HCT116 (cell line): Measurements from ENCODE around the gene BLOC1S5. TPM values are rescaled to one million over a fixed set of nuclear protein-coding genes. Genes with fewer than 3 reads are reported as not detected.

ENCODE experiments used
- ATAC-seq: fragments of 200-7000 bp; cut with Tn5 transposase; 2 replicates; pipeline ENCODE4 v1.9.1; 2020; ENCODE audit warnings: mild to moderate bottlenecking, moderate library complexity
- BruUV-seq: library from RNA; stranded (reverse); fragments of 400-500 nt; replicated peaks from 2 replicates; lab custom pipeline; 2021; lab: Mats Ljungman, UMichigan
- CTCF ChIA-PET: fragments of 300-600 bp; sonication (Branson Sonifier 250); formaldehyde crosslinking; loops from one replicate; lab custom pipeline; 2021; ENCODE audit warnings: antibody characterized with exemption; lab: Charles Lee
- POLR2A ChIA-PET: fragments of 300-600, 350-600 bp; sonication (Branson Sonifier 250); formaldehyde crosslinking; loops from one replicate; lab custom pipeline; 2021; ENCODE audit warnings: antibody characterized with exemption; lab: Charles Lee
- RAD21 ChIA-PET, 2 experiments: fragments of 300-600 bp; sonication (Branson Sonifier 250); formaldehyde crosslinking; loops; one replicate each; lab custom pipeline; 2023; ENCODE audit warnings: low total read pairs in 2 of 2; ENCODE audit not compliant: uncharacterized antibody in 2 of 2, unreplicated experiment in 2 of 2, low non-redundant PET in 1 of 2; lab: Charles Lee
- DNase-seq: peaks from one replicate; pipeline ENCODE4 v3.0.0-alpha.2; 2010; ENCODE audit warnings: low read depth, low spot score
- H2AFZ ChIP-seq: fragments of 200-600 bp; shearing (Covaris generic), sonication (generic); 2 replicates; pipeline ENCODE4 v1.6.1; 2017; ENCODE audit warnings: low read depth, mixed run types, mixed read lengths, antibody characterized with exemption, low read length; ENCODE audit not compliant: poor library complexity, severe bottlenecking
- H3K27ac ChIP-seq: 2 replicates; pipeline ENCODE4 v1.5.1; 2012; ENCODE audit warnings: low read depth, low read length
- H3K27me3 ChIP-seq: fragments of 200-600 bp; sonication (generic); 2 replicates; pipeline ENCODE4 v1.6.1; 2016; ENCODE audit warnings: mixed run types, low read length, mixed read lengths; ENCODE audit not compliant: insufficient read depth
- H3K36me3 ChIP-seq, 2 experiments: fragments of 200-500 bp in 1 of 2; fragments of 200-600 bp in 1 of 2; sonication (Bioruptor generic) in 1 of 2; sonication (generic) in 1 of 2; 2 replicates each; pipeline versions ENCODE4 v1.5.1 to v1.6.1; 2014 to 2016; ENCODE audit warnings: low read length in 2 of 2, inconsistent platforms in 1 of 2, mixed read lengths in 1 of 2, mixed run types in 1 of 2; ENCODE audit not compliant: insufficient read depth in 2 of 2, control insufficient read depth in 1 of 2
- H3K4me1 ChIP-seq, 2 experiments: fragments of 200-600 bp in 1 of 2; sonication (generic) in 1 of 2; 2 replicates each; pipeline versions ENCODE4 v1.5.1 to v1.6.1; 2012 to 2017; ENCODE audit warnings: low read length in 2 of 2, inconsistent platforms in 1 of 2, mild to moderate bottlenecking in 1 of 2, mixed read lengths in 1 of 2, mixed run types in 1 of 2, moderate library complexity in 1 of 2; ENCODE audit not compliant: insufficient read depth in 2 of 2, control insufficient read depth in 1 of 2
- H3K4me2 ChIP-seq: fragments of 200-600 bp; sonication (generic); 2 replicates; pipeline ENCODE4 v1.6.1; 2017; ENCODE audit warnings: mixed run types, low read length, mixed read lengths
- H3K4me3 ChIP-seq, 2 experiments: fragments of 200-600 bp in 1 of 2; sonication (generic) in 1 of 2; replicated peaks in 1 of 2; 2 replicates each; pipeline ENCODE4 v1.5.1; 2011 to 2016; ENCODE audit warnings: low read length in 2 of 2, control low read depth in 1 of 2, low read depth in 1 of 2, mild to moderate bottlenecking in 1 of 2, mixed read lengths in 1 of 2, mixed run types in 1 of 2
- H3K79me2 ChIP-seq: fragments of 200-600 bp; sonication (generic); 2 replicates; pipeline ENCODE4 v1.6.1; 2017; ENCODE audit warnings: mild to moderate bottlenecking, mixed run types, low read length, moderate library complexity, mixed read lengths; ENCODE audit not compliant: insufficient read depth
- H3K9ac ChIP-seq: fragments of 200-600 bp; sonication (generic); 2 replicates; pipeline ENCODE4 v1.6.1; 2016; ENCODE audit warnings: low read length, mixed read lengths
- H3K9me2 ChIP-seq: fragments of 200-600 bp; sonication (generic), shearing (Covaris generic); 2 replicates; pipeline ENCODE4 v1.6.1; 2017; ENCODE audit warnings: mixed run types, mild to moderate bottlenecking, moderate library complexity; ENCODE audit not compliant: insufficient read depth
- H3K9me3 ChIP-seq, 2 experiments: fragments of 200-500 bp in 1 of 2; fragments of 200-600 bp in 1 of 2; sonication (Bioruptor generic) in 1 of 2; sonication (generic) in 1 of 2; 2 replicates each; pipeline ENCODE4 v1.6.1; 2014 to 2017; ENCODE audit warnings: low read length in 2 of 2, mixed read lengths in 2 of 2, inconsistent platforms in 1 of 2, low read depth in 1 of 2, mild to moderate bottlenecking in 1 of 2, mixed run types in 1 of 2, moderate library complexity in 1 of 2; ENCODE audit not compliant: control insufficient read depth in 1 of 2, insufficient read depth in 1 of 2
- H4K20me1 ChIP-seq: fragments of 200-600 bp; sonication (generic), shearing (Covaris generic); 2 replicates; pipeline ENCODE4 v1.6.1; 2017; ENCODE audit warnings: mixed run types, mild to moderate bottlenecking, moderate library complexity; ENCODE audit not compliant: insufficient read depth
- CBX3 ChIP-seq: IDR thresholded peaks from 2 replicates; pipeline ENCODE4 v1.6.1; 2012; ENCODE audit warnings: low read depth
- CEBPB ChIP-seq: IDR thresholded peaks from 2 replicates; pipeline ENCODE4 v1.6.1; 2012; ENCODE audit warnings: low read depth
- ELF1 ChIP-seq: IDR thresholded peaks from 2 replicates; pipeline ENCODE4 v1.6.1; 2012; ENCODE audit warnings: low read depth, borderline replicate concordance
- EZH2 ChIP-seq: fragments of 200-600 bp; sonication (generic); IDR thresholded peaks from 2 replicates; pipeline ENCODE4 v1.6.1; 2017; ENCODE audit warnings: antibody characterized with exemption, mixed run types
- EZH2phosphoT487 ChIP-seq: fragments of 200-600 bp; IDR thresholded peaks from 2 replicates; pipeline ENCODE4 v1.6.1; 2018; ENCODE audit warnings: antibody characterized with exemption, borderline replicate concordance
- FOSL1 ChIP-seq: IDR thresholded peaks from 2 replicates; pipeline ENCODE4 v1.6.1; 2012; ENCODE audit warnings: low read depth
- JUND ChIP-seq: IDR thresholded peaks from 2 replicates; pipeline ENCODE4 v1.6.1; 2012
- POLR2A ChIP-seq: IDR thresholded peaks from 2 replicates; pipeline ENCODE4 v1.7.0; 2011; ENCODE audit warnings: borderline replicate concordance; ENCODE audit not compliant: insufficient read depth, insufficient read length; ENCODE audit errors: extremely low read depth
- POLR2AphosphoS5 ChIP-seq: IDR thresholded peaks from 2 replicates; pipeline ENCODE4 v1.6.1; 2011; ENCODE audit warnings: mild to moderate bottlenecking, low read depth, low read length, moderate library complexity
- RAD21 ChIP-seq: IDR thresholded peaks from 2 replicates; pipeline ENCODE4 v1.6.1; 2012; ENCODE audit warnings: low read depth, mild to moderate bottlenecking
- REST ChIP-seq: IDR thresholded peaks from 2 replicates; pipeline ENCODE4 v1.6.1; 2012; ENCODE audit warnings: low read depth
- SIN3A ChIP-seq: IDR thresholded peaks from 2 replicates; pipeline ENCODE4 v1.6.1; 2012; ENCODE audit warnings: low read depth
- SP1 ChIP-seq: IDR thresholded peaks from 2 replicates; pipeline ENCODE4 v1.6.1; 2012; ENCODE audit warnings: low read depth
- SRF ChIP-seq: IDR thresholded peaks from 2 replicates; pipeline ENCODE4 v1.6.1; 2012; ENCODE audit warnings: low read depth
- TCF7L2 ChIP-seq: IDR thresholded peaks from 2 replicates; pipeline ENCODE4 v1.7.0; 2011; ENCODE audit warnings: borderline replicate concordance, inconsistent platforms; ENCODE audit not compliant: insufficient read depth, insufficient read length; ENCODE audit errors: extremely low read depth
- YY1 ChIP-seq: IDR thresholded peaks from 2 replicates; pipeline ENCODE4 v1.6.1; 2011; ENCODE audit warnings: low read length, low read depth, moderate library complexity, mild to moderate bottlenecking; ENCODE audit not compliant: insufficient replicate concordance; ENCODE audit errors: extremely low read depth
- ZFX ChIP-seq: fragments of 450-650 bp; IDR thresholded peaks from 2 replicates; pipeline ENCODE4 v1.6.1; 2017
- intact Hi-C: fragments of 100-400 bp; cut with micrococcal nuclease; formaldehyde crosslinking; loops from 2 replicates; pipeline ENCODE4 v1.10.0; 2022
- total RNA-seq: library from RNA; stranded (reverse); gene quantifications from one replicate; pipeline ENCODE4 v1.2.1, GENCODE V29; 2021; ENCODE audit not compliant: unreplicated experiment

The BLOC1S5 gene
- total RNA-seq, 1 experiment from 2014 or later, result 12.0 TPM

GRCh38 chr6:8108759-8109539, 44.8 kb upstream of the BLOC1S5 start:
- no peak overlapping the region for H3K9ac ChIP-seq
- H3K27ac ChIP-seq, result no peak overlapping the region
- H3K79me2 ChIP-seq, result no peaks in the 10 kb centered on the region
- no peak for TF ChIP-seq EZH2phosphoT487
- no peak for TF ChIP-seq ELF1
- no peak for TF ChIP-seq YY1
- TF ChIP-seq SRF, result no peak
- no peak for TF ChIP-seq POLR2A
- TF ChIP-seq SP1, result no peak
- no peak for TF ChIP-seq CBX3
- TF ChIP-seq EZH2, result no peak
- ATAC-seq (peak; percentile 47), DNase-seq (no peak)
- no peaks in the 10 kb centered on the region for H3K9me2 ChIP-seq
- no TSS peak for BruUV-seq
- ChIA-PET RAD21 (no interaction called here), POLR2A (no interaction called here), CTCF (no interaction called here)
- H4K20me1 ChIP-seq, result no peaks in the 10 kb centered on the region
- peak overlapping the region; percentile 57 for H3K4me2 ChIP-seq
- H3K9me3 ChIP-seq, result no peaks in the 10 kb centered on the region
- H3K27me3 ChIP-seq, result no peaks in the 10 kb centered on the region
- peaks cover 7 to 25% of the 10 kb centered on the region in 2 experiments; a peak in 3 of 4 replicates for H3K4me1 ChIP-seq
- no peak overlapping the region for H3K4me3 ChIP-seq
- intact Hi-C loops, result no loop called here
- H2AFZ ChIP-seq, result peak overlapping the region; percentile 59
- no peaks in the 10 kb centered on the region for H3K36me3 ChIP-seq

GRCh38 chr6:8108031-8108660, 44.0 kb upstream of the BLOC1S5 start:
- Histone ChIP-seq H3K9me3 (no peaks in the 10 kb centered on the region), H2AFZ (peak overlapping the region; percentile 59), H4K20me1 (no peaks in the 10 kb centered on the region), H3K9ac (peak overlapping the region; percentile 21; the same call in 1 of the 2 replicates), H3K27ac (peak overlapping the region; percentile 42), H3K4me2 (peak overlapping the region; percentile 57), H3K36me3 (no peaks in the 10 kb centered on the region), H3K79me2 (no peaks in the 10 kb centered on the region), H3K27me3 (no peaks in the 10 kb centered on the region), H3K4me1 (peaks cover 8 to 26% of the 10 kb centered on the region in 2 experiments; a peak in 3 of 4 replicates), H3K9me2 (no peaks in the 10 kb centered on the region), H3K4me3 (peak overlapping the region in 1 of 2 experiments; percentile 5; a peak in 1 of 4 replicates)
- BruUV-seq, result no TSS peak
- DNase-seq, result peak; percentile 27
- intact Hi-C loops, result no loop called here
- RAD21 ChIA-PET, result interaction anchor here in 1 of 2 experiments (0.6 kb wide), 1 partner anchor 1336 kb away, joined by 3 read pairs; no protein-coding TSS in a partner anchor
- CTCF ChIA-PET, result no interaction called here
- ATAC-seq, result peak; percentile 94
- POLR2A ChIA-PET, result no interaction called here
- no peak for TF ChIP-seq SIN3A
- peak; percentile 29 for TF ChIP-seq TCF7L2
- TF ChIP-seq REST, result no peak
- peak; percentile 62 for TF ChIP-seq SP1
- peak; percentile 79 for TF ChIP-seq JUND
- TF ChIP-seq RAD21, result no peak
- no peak for TF ChIP-seq YY1
- TF ChIP-seq FOSL1, result peak; percentile 74
- no peak for TF ChIP-seq EZH2phosphoT487
- TF ChIP-seq ZFX, result no peak
- no peak; the same call in 1 of the 2 replicates for TF ChIP-seq CEBPB
- TF ChIP-seq CBX3, result peak; percentile 69
- peak; percentile 37; the same call in 1 of the 2 replicates for TF ChIP-seq POLR2AphosphoS5
